Stimulated activated CD4-positive, alpha-beta T cell treated with anti-CD3 and anti-CD28 coated beads, Interleukin-4, amount 100 ng/mL, for 1 hour (primary cell): ENCODE measurements around the gene HPGD.

ENCODE experiments used
- DNase-seq: peaks from one replicate; pipeline ENCODE4 v3.0.0-alpha.2; 2020

The HPGD gene

DNA sequence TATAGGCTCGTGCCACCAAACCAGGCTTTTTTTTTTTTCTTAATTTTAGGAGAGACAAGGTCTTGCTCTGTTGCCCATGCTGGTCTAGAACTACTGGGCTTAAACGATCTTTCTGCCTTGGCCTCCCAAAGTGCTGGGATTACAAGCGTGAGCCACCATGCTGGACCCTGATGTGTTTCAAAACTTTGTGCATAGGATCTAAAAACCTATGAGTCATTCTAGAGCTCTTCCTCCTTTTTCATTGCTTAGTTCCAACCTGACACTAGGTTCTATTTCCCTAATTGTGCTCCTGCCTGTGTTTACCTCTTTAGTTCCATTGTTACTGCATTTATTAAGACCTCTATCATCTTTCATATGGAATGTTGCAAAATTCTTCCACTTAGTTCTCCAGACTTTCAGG lies 57.3 kb downstream of the HPGD start:
- DNase-seq, result no peak

DNA sequence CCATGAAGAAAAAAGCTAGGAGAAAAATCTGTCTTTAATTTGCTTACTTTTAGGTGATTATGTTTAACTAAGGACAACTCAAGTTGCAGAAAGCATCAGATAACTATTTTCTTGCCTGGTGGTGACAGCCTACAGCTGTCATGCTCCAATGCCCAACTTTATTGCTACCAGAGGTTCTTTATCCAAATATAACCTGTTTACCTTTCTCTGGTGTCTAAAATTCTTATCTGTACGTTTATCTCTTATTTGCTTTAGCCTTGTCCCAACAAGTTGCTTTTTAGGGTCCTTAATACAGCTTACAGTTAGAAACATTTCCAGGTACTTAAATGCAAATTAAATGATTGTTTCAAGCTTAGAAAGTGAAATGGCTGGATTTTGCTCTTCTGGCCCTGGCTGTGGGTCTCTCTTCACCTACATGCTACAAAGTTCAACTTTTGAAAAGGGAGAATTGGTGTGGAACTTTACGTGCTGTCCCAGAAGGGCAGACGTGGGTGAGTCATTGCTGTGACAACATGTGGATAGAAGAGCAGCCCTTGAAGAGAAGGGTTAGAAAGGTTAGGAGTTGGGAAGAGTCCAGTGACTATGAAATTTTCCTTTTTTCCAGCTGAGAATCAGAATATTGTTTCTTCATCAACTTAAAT lies 60.7 kb downstream of the HPGD start:
- no peak for DNase-seq

DNA sequence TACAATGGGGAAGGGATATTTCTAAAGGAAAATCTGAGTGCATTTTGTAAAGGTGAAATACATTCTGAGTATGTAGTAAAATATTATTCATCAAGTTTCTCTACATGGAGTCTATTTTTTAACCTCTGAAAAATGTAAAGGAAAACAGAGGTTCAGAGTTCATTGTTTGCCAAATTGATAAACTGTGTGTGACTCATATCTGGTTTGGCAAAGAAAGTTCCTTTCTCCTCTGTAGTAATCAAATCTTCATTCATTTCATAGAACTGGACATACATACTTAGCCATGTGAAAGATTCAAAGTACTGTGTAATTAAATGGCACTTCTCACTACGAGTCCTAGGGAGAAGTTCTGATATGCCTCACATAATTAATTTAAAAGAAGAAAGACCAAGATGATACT lies 61.6 kb downstream of the HPGD start:
- no peak for DNase-seq

DNA sequence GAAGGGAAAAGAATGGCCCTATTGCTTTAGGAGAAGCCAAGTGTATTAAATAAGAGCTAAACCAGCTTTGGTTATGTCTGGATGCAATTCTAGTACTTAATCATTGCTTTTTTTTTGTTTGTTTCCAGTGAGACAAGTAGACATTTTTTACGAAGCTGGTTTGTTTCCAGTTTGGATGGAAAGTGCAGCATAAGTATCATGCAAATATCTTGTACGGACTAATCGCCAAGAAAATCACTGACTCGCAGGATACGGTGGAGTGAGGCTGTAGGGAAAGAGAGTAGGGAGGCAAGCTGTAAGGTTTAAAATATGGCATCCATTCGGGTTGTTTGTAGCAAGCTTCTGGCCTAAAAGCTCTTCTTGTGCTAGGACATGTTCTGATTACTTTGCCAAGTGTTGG lies 64.8 kb downstream of the HPGD start:
- no peak for DNase-seq

DNA sequence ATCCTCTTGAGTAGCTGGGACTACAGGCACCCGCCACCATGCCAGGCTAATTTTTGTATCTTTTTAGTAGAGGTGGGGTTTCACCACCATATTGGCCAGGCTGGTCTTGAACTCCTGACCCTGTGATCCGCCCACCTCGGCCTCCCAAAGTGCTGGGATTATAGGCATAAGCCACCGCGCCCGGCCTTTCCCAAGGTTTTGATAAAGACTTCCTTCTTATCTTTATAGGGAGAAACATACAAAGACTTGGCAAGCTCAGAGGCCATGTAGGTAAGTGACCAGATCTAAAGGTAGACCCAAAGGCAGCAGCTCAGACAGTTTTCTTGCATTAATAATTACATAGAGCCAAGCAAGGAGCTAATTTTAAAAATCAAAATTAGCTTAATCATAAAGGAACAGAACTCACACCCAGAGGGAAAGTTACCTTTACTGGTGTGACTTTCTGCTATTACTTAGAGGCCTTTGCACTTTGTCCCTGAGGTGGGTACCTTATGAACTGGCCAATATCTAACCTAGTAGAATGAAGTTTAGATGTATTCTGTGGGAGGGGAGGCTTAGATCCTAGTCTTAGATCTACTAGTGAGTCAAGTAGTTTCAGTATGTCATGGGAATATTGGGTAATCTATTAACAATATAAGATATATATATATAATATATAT lies 67.3 kb downstream of the HPGD start:
- no peak for DNase-seq

DNA sequence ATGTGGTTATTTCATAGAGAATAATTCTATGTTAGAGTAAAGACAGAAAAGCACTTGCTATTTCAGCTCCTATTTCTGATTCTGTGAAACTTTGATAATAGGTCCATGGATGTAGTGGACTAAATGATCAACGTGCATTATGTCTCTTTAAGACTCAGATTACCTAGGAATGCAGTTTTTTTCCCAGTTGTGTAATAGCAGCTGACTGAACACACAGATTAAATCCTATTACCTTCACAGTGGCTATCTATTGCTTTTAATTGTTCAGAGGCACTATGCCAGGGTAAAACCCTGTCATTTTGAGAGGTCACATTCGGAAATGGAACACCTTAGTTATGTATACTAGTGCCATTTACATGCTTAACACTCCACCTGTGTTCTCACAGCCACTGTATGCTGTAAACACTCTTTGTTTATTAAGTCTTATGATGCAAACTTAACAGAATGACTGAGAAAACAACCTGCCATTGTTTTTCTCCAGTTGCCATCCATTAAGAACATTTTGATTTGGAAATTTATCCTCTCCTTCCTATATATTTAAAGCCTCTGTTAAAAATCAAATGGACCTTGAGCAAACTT lies 70.5 kb downstream of the HPGD start:
- no peak for DNase-seq

DNA sequence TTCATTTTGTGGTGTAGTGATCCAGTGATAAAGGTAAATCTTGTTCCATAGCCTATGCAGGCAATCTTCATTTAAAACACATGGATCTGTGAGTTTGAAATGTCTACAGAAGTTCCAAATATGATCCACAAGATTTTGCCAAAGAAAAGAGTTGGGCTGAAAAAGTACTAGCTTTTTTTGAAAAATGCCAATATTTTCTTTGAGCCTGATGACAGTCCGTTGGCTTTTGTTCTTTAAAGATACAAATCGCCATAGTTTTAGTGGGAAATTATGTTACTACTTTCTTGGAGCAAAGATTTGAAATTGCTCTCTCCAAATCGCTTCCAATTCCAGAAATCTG lies 71.5 kb downstream of the HPGD start:
- no peak for DNase-seq

DNA sequence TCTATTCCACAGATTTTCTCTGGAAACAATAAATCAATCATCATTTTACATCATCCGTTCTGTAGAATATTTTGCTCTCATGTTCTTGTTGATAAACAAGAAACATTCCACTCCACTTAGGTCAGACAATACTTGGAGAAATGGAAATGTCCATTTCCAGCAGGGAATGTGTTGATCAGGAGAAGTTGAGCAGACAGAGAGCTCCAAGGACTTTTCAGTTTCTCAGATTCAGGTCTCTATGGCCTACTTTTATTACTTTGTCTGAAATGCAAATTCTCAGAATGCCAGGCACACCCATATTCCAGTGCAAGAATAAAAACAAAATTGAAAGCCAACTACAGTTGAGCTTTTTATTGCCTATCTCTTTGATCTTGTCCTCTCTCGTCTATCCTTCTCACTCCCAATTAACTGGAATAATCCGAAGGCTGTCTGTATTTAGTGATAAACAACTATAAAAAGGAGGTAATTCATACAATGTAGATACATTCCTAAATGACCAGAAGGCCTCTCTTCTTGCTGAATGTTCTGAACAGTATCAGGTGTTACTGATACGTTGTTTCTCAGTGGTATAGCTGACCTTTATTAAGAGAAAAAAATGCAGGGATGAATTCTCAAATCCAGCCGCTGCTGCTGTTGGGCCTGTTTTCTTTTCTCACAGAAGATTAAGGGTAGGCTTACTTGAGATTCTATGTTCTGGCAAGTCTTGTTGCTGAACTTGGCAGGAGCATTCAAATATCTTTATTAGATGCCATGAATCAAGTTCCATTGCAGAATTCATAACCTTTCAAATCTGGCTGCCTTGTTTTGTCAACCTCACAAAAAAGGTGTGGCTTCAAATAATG lies 72.1 kb downstream of the HPGD start:
- DNase-seq, result no peak

DNA sequence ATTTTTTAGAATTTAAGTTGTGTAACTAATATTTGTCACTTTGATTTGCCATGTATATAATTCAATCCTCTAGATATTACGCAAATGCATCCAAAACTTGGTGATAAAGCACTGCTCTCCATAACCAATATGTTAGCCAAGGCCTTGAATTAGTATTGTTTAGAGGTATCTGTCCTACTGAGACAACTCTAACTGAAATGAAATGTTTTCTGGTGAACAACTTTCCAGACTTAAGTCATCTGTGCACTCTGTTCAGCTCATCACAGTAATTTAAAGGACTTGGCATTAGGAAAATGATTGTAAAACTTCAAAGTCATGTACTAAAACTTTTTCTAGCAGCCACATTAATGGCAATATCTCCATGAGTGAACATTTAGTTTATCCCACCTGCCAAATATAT lies 73.1 kb downstream of the HPGD start:
- DNase-seq, result no peak

DNA sequence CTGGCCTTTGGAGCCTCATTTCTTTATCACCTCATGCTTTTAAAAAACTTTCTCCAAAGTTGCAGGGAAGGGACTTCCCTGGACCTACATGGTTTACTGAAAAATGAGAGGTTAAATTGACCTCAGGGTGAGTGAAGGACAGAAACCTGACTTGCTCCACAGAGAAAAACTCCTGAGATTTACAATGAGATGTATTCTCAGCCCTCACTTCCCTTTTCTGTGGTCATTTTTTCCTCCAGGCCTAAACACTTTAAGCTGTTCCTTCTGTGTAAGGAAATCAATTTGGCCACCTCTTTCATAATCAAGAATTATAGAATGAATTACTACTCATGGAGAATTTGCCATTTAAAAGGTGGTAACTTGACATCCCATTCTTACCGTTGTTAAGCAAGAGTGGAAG lies 77.9 kb downstream of the HPGD start:
- DNase-seq, result no peak
